ENCODE measurements around the gene PDE8A. TPM values are rescaled to one million over a fixed set of nuclear protein-coding genes. Genes with fewer than 3 reads are reported as not detected.

PDE8A gene
- total RNA-seq, 1 experiment from 2014 or later: 65.9 TPM

DNA sequence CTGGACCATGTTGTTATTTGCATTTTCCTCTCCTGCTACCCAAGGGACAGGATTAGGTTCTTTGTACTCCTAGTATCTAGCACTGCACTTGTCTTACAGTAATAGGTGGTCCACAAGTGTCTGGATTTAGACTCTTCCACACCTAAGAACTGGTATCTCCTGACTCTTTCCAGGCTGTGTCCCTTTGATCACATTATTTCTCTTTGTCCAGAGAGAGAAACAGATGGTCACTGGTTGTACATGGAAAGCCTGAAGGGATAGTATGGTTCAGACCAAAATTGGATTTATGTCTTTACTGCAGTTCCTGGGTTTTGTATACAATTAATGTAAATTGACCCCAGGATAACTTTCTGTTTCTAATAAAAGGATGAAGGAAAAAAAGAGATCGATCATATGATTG is 64.0 kb downstream of the PDE8A start:
- H3K27me3 Mint-ChIP-seq (ENCODE audit: unreplicated experiment): no peaks in the 10 kb centered on the region
- no peak for DNase-seq
- H3K4me3 Mint-ChIP-seq (ENCODE audit: low read depth, unreplicated experiment): no peak overlapping the region
- CTCF ChIA-PET: interaction anchor here (1.6 to 3.2 kb wide), 2 partner anchors 65 to 90 kb away, joined by 6 to 19 read pairs; no protein-coding TSS in a partner anchor
- no TSS peak for BruUV-seq (replicated peaks)
- no peak overlapping the region for H3K27ac Mint-ChIP-seq (ENCODE audit: unreplicated experiment)
- TF ChIP-seq, protein P1, sequence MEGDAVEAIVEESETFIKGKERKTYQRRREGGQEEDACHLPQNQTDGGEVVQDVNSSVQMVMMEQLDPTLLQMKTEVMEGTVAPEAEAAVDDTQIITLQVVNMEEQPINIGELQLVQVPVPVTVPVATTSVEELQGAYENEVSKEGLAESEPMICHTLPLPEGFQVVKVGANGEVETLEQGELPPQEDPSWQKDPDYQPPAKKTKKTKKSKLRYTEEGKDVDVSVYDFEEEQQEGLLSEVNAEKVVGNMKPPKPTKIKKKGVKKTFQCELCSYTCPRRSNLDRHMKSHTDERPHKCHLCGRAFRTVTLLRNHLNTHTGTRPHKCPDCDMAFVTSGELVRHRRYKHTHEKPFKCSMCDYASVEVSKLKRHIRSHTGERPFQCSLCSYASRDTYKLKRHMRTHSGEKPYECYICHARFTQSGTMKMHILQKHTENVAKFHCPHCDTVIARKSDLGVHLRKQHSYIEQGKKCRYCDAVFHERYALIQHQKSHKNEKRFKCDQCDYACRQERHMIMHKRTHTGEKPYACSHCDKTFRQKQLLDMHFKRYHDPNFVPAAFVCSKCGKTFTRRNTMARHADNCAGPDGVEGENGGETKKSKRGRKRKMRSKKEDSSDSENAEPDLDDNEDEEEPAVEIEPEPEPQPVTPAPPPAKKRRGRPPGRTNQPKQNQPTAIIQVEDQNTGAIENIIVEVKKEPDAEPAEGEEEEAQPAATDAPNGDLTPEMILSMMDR (IDR thresholded peaks at IDR 0.05; ENCODE audit: unreplicated experiment): no peak
- H3K9me3 Mint-ChIP-seq (ENCODE audit: low read depth, unreplicated experiment): no peaks in the 10 kb centered on the region
- intact Hi-C loops (cut with micrococcal nuclease; ENCODE audit: unreplicated experiment): loop anchor here (5.0 to 10.0 kb wide), 3 partner anchors 193 to 458 kb away; no protein-coding TSS in a partner anchor
- H3K4me1 Mint-ChIP-seq (ENCODE audit: low read depth, unreplicated experiment): peaks cover 26% of the 10 kb centered on the region
- peaks cover 5% of the 10 kb centered on the region for H3K36me3 Mint-ChIP-seq (ENCODE audit: insufficient read depth, unreplicated experiment)

DNA sequence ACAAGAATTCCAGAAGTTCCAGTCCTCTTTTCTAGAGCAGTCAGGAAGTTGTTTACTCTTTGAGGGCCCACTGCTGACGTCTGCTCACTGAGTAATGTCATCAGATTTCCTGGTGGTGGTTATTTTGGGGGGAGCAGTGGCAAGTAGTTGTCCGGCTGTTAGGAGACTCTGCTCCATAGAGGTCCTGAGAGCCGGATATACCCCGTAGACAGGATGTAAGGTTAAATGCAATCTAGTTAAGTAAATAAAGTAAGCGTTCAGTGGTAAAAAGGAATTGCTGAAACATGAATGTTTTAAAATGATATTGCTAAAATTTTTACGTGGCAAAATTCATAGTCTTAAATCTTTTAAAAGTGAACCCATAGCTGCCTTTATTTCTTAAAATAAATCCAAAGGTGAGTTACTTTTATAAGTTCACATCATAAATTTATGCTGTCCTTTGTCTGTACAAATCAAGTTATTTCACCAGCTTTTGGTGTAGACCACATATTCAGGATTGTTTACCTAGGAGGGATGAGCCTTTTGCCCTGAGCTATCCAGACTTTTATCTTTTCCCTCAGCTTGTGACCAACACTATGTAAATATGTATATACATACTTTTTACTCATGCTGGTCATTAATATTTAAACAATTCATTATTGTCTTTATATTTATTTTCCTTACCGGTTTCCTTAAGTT is 65.8 kb downstream of the PDE8A start:
- CTCF ChIA-PET: interaction anchor here (0.7 to 1.6 kb wide), 6 partner anchors 10 to 121 kb away, joined by 3 to 6 read pairs (median 4); no protein-coding TSS in a partner anchor
- Mint-ChIP-seq H3K36me3 (ENCODE audit: insufficient read depth, unreplicated experiment) (peaks cover 6% of the 10 kb centered on the region), H3K27ac (ENCODE audit: unreplicated experiment) (peak overlapping the region; percentile 72), H3K9me3 (ENCODE audit: low read depth, unreplicated experiment) (no peaks in the 10 kb centered on the region), H3K27me3 (ENCODE audit: unreplicated experiment) (no peaks in the 10 kb centered on the region), H3K4me1 (ENCODE audit: low read depth, unreplicated experiment) (peaks cover 26% of the 10 kb centered on the region), H3K4me3 (ENCODE audit: low read depth, unreplicated experiment) (no peak overlapping the region)
- BruUV-seq (replicated peaks): TSS peak; percentile 72
- peak; percentile 57 for DNase-seq
- intact Hi-C loops (cut with micrococcal nuclease; ENCODE audit: unreplicated experiment): loop anchor here (5.0 to 10.0 kb wide), 3 partner anchors 195 to 460 kb away; no protein-coding TSS in a partner anchor
- TF ChIP-seq, protein P1 (IDR thresholded peaks at IDR 0.05; ENCODE audit: unreplicated experiment): no peak

- Mint-ChIP-seq H3K9me3 (ENCODE audit: low read depth, unreplicated experiment) (no peaks in the 10 kb centered on the region), H3K27me3 (ENCODE audit: unreplicated experiment) (no peaks in the 10 kb centered on the region), H3K4me1 (ENCODE audit: low read depth, unreplicated experiment) (peaks cover 26% of the 10 kb centered on the region), H3K27ac (ENCODE audit: unreplicated experiment) (peak overlapping the region; percentile 33), H3K4me3 (ENCODE audit: low read depth, unreplicated experiment) (peak overlapping the region; percentile 13), H3K36me3 (ENCODE audit: insufficient read depth, unreplicated experiment) (peaks cover 6% of the 10 kb centered on the region)
- BruUV-seq (replicated peaks): no TSS peak
- no peak for DNase-seq
- CTCF ChIA-PET: interaction anchor here (1.0 to 1.2 kb wide), 2 partner anchors 11 to 120 kb away, joined by 3 to 4 read pairs; no protein-coding TSS in a partner anchor
- intact Hi-C loops (cut with micrococcal nuclease; ENCODE audit: unreplicated experiment): loop anchor here (5.0 to 10.0 kb wide), 3 partner anchors 196 to 461 kb away; no protein-coding TSS in a partner anchor
- TF ChIP-seq, protein P1 (IDR thresholded peaks at IDR 0.05; ENCODE audit: unreplicated experiment): no peak
Measured at GRCh38 chr15:85048430-85048829, 66.8 kb downstream of the PDE8A start.

- Mint-ChIP-seq H3K36me3 (ENCODE audit: insufficient read depth, unreplicated experiment) (peaks cover 6% of the 10 kb centered on the region), H3K9me3 (ENCODE audit: low read depth, unreplicated experiment) (peaks cover 3% of the 10 kb centered on the region), H3K27me3 (ENCODE audit: unreplicated experiment) (no peaks in the 10 kb centered on the region), H3K27ac (ENCODE audit: unreplicated experiment) (no peak overlapping the region), H3K4me1 (ENCODE audit: low read depth, unreplicated experiment) (peaks cover 17% of the 10 kb centered on the region), H3K4me3 (ENCODE audit: low read depth, unreplicated experiment) (no peak overlapping the region)
- TF ChIP-seq, protein P1 (IDR thresholded peaks at IDR 0.05; ENCODE audit: unreplicated experiment): no peak
- CTCF ChIA-PET: no interaction called here
- no peak for DNase-seq
- intact Hi-C loops (cut with micrococcal nuclease; ENCODE audit: unreplicated experiment): loop anchor here (5.0 to 10.0 kb wide), 3 partner anchors 198 to 463 kb away; no protein-coding TSS in a partner anchor
- no TSS peak for BruUV-seq (replicated peaks)
Measured at GRCh38 chr15:85049805-85050204, 68.1 kb downstream of the PDE8A start.

All from Calu3 (cell line).